Stimulated activated effector memory CD8-positive, alpha-beta T cell treated with anti-CD3 and anti-CD28 coated beads, Interleukin-12 subunit alpha, Interleukin-12 subunit beta, amount 100 ng/mL, for 72 hours (primary cell): ENCODE measurements around the gene DDAH1.
A peak's percentile ranks its signal among the peaks of the same experiment; 100 is the strongest.
"Not testable (repeated sequence)": the region's sequence is repeated elsewhere in the genome, so short reads cannot be mapped to it uniquely, and the experiment has no call there.

Experiments
- ATAC-seq: fragments of 150-1000 bp; cut with Tn5 transposase; 2 replicates; pipeline ENCODE4 v1.10.0; 2021
- DNase-seq, 2 donors: peaks; one replicate each; pipeline ENCODE4 v3.0.0; 2021 to 2022; ENCODE audit warnings: low spot score in 2 of 2
- H3K27ac Mint-ChIP-seq: one replicate; pipeline ENCODE4 v1.8.0; 2022; ENCODE audit warnings: mild to moderate bottlenecking, mixed read lengths
- H3K36me3 Mint-ChIP-seq: one replicate; pipeline ENCODE4 v1.8.0; 2022; ENCODE audit warnings: mild to moderate bottlenecking, mixed read lengths
- H3K4me1 Mint-ChIP-seq: one replicate; pipeline ENCODE4 v1.8.0; 2022; ENCODE audit warnings: mixed read lengths
- H3K4me3 Mint-ChIP-seq: one replicate; pipeline ENCODE4 v1.8.0; 2022; ENCODE audit warnings: mild to moderate bottlenecking, mixed read lengths
- H3K9me3 Mint-ChIP-seq: one replicate; pipeline ENCODE4 v1.8.0; 2022; ENCODE audit warnings: mixed read lengths

The DDAH1 gene

GRCh38 chr1:85481688-85482087, 16.7 kb upstream of the DDAH1 start:
- Mint-ChIP-seq H3K36me3 (no peaks in the 10 kb centered on the region), H3K4me1 (no peaks in the 10 kb centered on the region), H3K4me3 (no peak overlapping the region), H3K9me3 (no peaks in the 10 kb centered on the region), H3K27ac (no peak overlapping the region)
- ATAC-seq: no peak
- no peak for DNase-seq

GRCh38 chr1:85480566-85480965, 15.6 kb upstream of the DDAH1 start:
- Mint-ChIP-seq H3K27ac (no peak overlapping the region), H3K36me3 (no peaks in the 10 kb centered on the region)

DNA sequence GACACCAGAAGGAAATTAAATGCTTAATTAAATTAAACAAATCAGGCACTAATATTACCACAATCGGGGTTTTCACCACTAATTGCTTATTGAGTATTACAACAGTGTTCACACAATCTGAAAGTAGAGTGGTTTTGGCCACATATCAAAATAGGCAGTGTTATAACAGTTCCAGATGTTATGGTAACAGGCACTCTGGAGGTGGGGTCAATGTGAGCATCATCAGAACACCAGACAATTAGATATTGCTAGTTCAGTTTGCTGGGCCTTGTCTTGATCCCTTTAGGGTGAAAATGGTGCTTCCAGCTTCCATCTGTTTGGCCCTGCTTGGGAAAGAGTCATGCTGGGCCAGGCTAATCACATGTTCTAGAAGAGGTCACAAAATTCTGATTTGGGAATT, 14.5 kb upstream of the DDAH1 start:
- H3K27ac Mint-ChIP-seq: no peak overlapping the region
- ATAC-seq (no peak), DNase-seq (no peak)
- no peaks in the 10 kb centered on the region for H3K36me3 Mint-ChIP-seq
- no peaks in the 10 kb centered on the region for H3K9me3 Mint-ChIP-seq
- no peak overlapping the region for H3K4me3 Mint-ChIP-seq
- H3K4me1 Mint-ChIP-seq: no peaks in the 10 kb centered on the region

More at GRCh38 chr1:85480566-85480965, 15.6 kb upstream of the DDAH1 start:
- DNase-seq (no peak), ATAC-seq (no peak)
- Mint-ChIP-seq H3K4me3 (no peak overlapping the region), H3K4me1 (no peaks in the 10 kb centered on the region), H3K9me3 (no peaks in the 10 kb centered on the region)

- H3K4me1 Mint-ChIP-seq: no peaks in the 10 kb centered on the region
- no peaks in the 10 kb centered on the region for H3K36me3 Mint-ChIP-seq
- H3K4me3 Mint-ChIP-seq: no peak overlapping the region
- no peak for DNase-seq
- peaks cover 5% of the 10 kb centered on the region for H3K9me3 Mint-ChIP-seq
- ATAC-seq: no peak
- H3K27ac Mint-ChIP-seq: no peak overlapping the region
These were observed 13.4 kb upstream of the DDAH1 start for GRCh38 chr1:85478366-85478765.

- Mint-ChIP-seq H3K4me3 (no peak overlapping the region), H3K36me3 (no peaks in the 10 kb centered on the region)
These were observed 10.1 kb upstream of the DDAH1 start for GRCh38 chr1:85475055-85475454.

DNA sequence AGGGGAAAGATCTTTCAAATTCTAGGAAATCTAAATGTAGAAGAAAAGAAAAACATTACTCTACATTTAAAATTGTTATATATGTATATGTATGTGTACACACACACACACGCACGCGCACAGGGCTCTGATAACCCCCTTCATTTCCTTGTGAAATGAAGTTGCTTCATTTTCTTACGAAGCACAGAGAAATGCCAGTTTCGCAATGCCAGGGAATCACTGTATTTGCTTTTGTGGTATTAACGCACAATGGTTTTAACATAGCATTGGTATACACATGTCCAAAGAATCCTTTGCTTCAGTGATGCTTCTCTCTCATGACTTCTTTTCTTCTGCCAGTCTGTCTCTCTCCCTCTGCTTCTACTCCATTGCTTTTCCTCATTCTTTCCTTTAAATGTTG, 8.4 kb upstream of the DDAH1 start:
- ATAC-seq (no peak), DNase-seq (no peak)
- Mint-ChIP-seq H3K27ac (no peak overlapping the region), H3K9me3 (peaks cover 10% of the 10 kb centered on the region), H3K4me1 (no peaks in the 10 kb centered on the region), H3K36me3 (no peaks in the 10 kb centered on the region), H3K4me3 (no peak overlapping the region)

More at GRCh38 chr1:85475055-85475454, 10.1 kb upstream of the DDAH1 start:
- H3K27ac Mint-ChIP-seq: no peak overlapping the region
- ATAC-seq (no peak), DNase-seq (no peak)
- peaks cover 8% of the 10 kb centered on the region for H3K9me3 Mint-ChIP-seq
- no peaks in the 10 kb centered on the region for H3K4me1 Mint-ChIP-seq

- Mint-ChIP-seq H3K36me3 (no peaks in the 10 kb centered on the region), H3K27ac (no peak overlapping the region), H3K4me3 (no peak overlapping the region), H3K4me1 (no peaks in the 10 kb centered on the region), H3K9me3 (peaks cover 10% of the 10 kb centered on the region)
- no peak for ATAC-seq
- DNase-seq: no peak
These were observed 6.6 kb upstream of the DDAH1 start for GRCh38 chr1:85471558-85471957.

DNA sequence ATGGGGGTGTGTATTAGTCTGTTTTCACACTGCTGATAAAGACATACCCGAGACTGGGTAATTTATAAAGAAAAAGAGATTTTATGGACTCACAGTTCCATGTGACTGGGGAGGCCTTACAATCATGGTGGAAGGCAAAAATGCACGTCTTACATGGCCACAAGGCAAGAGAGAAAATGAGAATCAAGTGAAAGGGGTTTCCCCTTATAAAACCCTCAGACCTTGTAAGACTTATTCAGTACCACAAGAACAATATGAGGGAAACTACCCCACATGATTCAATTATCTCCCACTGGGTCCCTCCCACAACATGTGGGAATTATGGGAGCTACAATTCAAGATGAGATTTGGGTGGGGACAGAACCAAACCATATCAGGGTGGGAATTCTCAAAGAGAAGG, 5.2 kb upstream of the DDAH1 start:
- H3K9me3 Mint-ChIP-seq, H3K4me3 Mint-ChIP-seq, DNase-seq, H3K27ac Mint-ChIP-seq, H3K4me1 Mint-ChIP-seq, H3K36me3 Mint-ChIP-seq: not testable (repeated sequence)
- ATAC-seq: peak; percentile 56

DNA sequence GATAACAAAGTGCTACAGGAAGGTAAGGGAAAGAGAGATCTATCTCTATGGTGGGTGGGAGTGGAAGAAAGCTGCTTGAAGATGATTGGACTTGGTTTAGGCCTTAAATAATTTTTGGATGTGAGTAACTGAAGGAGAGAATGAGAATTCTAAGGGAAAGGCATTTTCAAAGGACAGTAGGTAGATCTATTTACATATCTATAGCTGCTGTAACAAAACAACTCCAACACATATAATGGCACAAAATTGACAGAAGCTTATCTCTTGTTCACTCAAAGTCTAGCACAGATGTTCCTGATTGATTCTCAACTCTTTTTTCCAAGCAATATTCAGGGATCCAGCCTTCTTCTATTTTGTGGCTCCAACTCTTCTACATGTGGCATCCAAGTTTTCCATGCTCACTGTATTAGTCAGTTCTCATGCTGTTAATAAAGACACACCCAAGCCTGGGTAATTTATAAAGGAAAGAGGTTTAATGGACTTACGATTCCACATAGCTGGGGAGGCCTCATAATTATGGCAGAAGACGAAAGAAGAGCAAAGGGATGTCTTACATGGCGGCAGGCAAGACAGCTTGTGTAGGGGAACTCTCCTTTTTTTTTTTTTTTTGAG, 3.1 kb upstream of the DDAH1 start:
- Mint-ChIP-seq H3K36me3 (no peaks in the 10 kb centered on the region), H3K4me1 (no peaks in the 10 kb centered on the region), H3K9me3 (peaks cover 5% of the 10 kb centered on the region), H3K4me3 (no peak overlapping the region), H3K27ac (no peak overlapping the region)
- DNase-seq (no peak), ATAC-seq (no peak)

GRCh38 chr1:85467036-85467435, 2.1 kb upstream of the DDAH1 start:
- Mint-ChIP-seq H3K27ac (no peak overlapping the region), H3K36me3 (no peaks in the 10 kb centered on the region), H3K9me3 (peaks cover 5% of the 10 kb centered on the region), H3K4me3 (no peak overlapping the region), H3K4me1 (no peaks in the 10 kb centered on the region)
- ATAC-seq: no peak
- DNase-seq: no peak

- H3K4me1 Mint-ChIP-seq: no peaks in the 10 kb centered on the region
- no peak for DNase-seq
- no peak overlapping the region for H3K27ac Mint-ChIP-seq
- no peaks in the 10 kb centered on the region for H3K36me3 Mint-ChIP-seq
- no peak for ATAC-seq
- peaks cover 5% of the 10 kb centered on the region for H3K9me3 Mint-ChIP-seq
- peak overlapping the region; percentile 14 for H3K4me3 Mint-ChIP-seq
These were observed 801 bp upstream of the DDAH1 start for GRCh38 chr1:85465786-85466134.

DNA sequence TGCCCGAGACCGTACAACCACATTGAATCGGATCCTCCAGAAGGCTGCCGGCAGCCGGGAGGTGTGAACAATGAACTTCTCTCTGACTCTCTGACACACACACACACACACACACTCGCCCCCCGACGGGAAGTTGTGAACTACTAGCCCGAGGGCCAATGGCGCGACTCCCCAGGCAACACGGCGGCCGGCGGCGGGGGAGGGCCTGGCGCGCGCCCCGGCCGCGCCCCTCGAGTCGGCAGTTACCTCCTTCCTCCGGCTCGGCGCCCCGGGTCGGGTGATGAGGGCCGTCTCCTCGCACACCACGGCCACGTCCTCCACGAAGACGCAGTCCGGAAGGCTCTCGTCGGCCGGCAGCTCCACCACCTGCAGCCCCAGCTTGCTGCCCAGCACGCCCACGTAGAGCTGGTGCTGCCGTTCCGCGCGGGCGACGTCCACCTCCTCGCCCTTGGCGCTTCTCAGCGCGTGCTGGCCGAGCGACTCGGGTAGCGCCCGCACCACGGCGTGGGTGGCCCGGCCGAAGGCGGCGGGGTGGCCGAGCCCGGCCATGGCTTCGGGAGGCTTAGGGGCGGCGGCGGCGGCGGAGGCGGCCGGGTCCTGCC, 361 bp downstream of the DDAH1 start:
- no peak overlapping the region for H3K27ac Mint-ChIP-seq
- H3K36me3 Mint-ChIP-seq: no peaks in the 10 kb centered on the region
- peak; percentile 78 for ATAC-seq
- H3K4me1 Mint-ChIP-seq: no peaks in the 10 kb centered on the region
- no peaks in the 10 kb centered on the region for H3K9me3 Mint-ChIP-seq
- DNase-seq: peak; percentile 5 to 50
- H3K4me3 Mint-ChIP-seq: peak overlapping the region; percentile 29

DNA sequence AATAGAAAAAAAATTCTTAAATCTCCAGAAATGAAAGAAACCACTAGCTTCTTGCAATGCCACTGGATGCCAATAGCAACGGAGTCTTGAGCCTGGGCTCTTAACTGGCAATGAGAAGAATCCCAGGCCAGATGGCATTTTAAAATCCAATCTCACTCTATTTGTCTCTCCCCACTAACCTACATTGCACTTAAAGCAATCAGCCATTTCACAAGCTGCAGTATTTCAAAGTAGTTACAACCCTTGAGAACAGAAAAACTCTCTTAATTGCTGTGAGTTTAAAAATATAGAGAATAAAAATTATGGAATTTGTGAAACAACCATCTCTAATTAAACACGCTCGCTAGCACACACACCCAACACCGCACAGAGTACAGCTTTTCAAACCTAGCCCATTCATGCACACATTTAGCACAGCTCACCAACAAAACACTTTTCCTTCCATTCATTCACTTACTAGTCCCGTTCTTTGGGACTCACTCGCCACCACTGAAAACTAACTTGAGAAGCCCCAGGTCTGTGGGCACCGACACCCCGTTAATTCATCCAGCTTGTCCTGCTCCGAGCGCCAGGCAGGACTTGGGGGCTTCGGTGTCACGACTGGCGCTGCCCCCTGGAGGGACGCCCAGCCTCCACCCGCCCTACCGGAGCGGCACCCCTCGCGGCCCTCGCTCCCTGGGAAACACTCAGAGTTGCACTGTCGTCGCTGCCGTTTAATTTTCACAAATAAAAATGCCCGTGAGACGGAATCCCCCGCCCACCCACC, 1.0 kb downstream of the DDAH1 start:
- Mint-ChIP-seq H3K9me3 (no peaks in the 10 kb centered on the region), H3K4me1 (no peaks in the 10 kb centered on the region), H3K27ac (no peak overlapping the region), H3K36me3 (no peaks in the 10 kb centered on the region), H3K4me3 (peak overlapping the region; percentile 29)
- DNase-seq (no peak), ATAC-seq (no peak)

- H3K9me3 Mint-ChIP-seq: no peaks in the 10 kb centered on the region
- H3K36me3 Mint-ChIP-seq: no peaks in the 10 kb centered on the region
- no peaks in the 10 kb centered on the region for H3K4me1 Mint-ChIP-seq
- H3K4me3 Mint-ChIP-seq: no peak overlapping the region
- H3K27ac Mint-ChIP-seq: no peak overlapping the region
- DNase-seq (no peak), ATAC-seq (no peak)
These were observed 1.9 kb downstream of the DDAH1 start for GRCh38 chr1:85462931-85463649.

- DNase-seq: no peak
- no peaks in the 10 kb centered on the region for H3K9me3 Mint-ChIP-seq
- no peak overlapping the region for H3K27ac Mint-ChIP-seq
- H3K36me3 Mint-ChIP-seq: no peaks in the 10 kb centered on the region
- no peak overlapping the region for H3K4me3 Mint-ChIP-seq
- ATAC-seq: no peak
- H3K4me1 Mint-ChIP-seq: no peaks in the 10 kb centered on the region
These were observed 3.6 kb downstream of the DDAH1 start for GRCh38 chr1:85461216-85461918.
